A204.1 (cell line): ENCODE measurements around the gene SLC12A7.
"Not testable (repeated sequence)": the region's sequence is repeated elsewhere in the genome, so short reads cannot be mapped to it uniquely, and the experiment has no call there.

ENCODE experiments used
- FAIRE-seq: peaks from 2 replicates; lab custom pipeline; 2012; peaks lifted over from hg19 to GRCh38; lab: Jason Lieb, UNC

SLC12A7 gene

DNA sequence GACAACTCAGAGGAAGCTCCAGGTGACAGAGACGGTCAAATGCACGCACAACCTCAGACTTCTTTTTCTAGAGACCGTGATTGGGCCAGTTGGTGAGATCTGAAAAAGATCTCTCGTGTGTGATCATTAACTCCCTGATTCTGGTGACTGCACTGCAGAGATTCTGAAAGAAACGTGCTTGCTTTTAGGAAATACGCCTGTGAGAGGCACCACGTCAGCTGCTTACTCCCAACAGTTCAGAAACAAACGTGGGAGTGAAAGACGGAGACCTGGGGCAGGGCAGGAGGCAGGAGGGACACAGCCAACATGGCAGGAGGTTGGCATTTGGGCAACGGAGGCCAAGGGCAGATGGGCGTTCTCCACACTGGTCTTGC lies 15.9 kb downstream of the SLC12A7 start:
- FAIRE-seq = no peak

- no peak for FAIRE-seq
Observed at GRCh38 chr5:1095302-1095989, 16.4 kb downstream of the SLC12A7 start.

- FAIRE-seq = no peak
Observed at GRCh38 chr5:1094670-1095190, 17.1 kb downstream of the SLC12A7 start.

- FAIRE-seq = no peak
Observed at GRCh38 chr5:1093361-1093760, 18.5 kb downstream of the SLC12A7 start.

- FAIRE-seq = no peak
Observed at GRCh38 chr5:1092122-1092521, 19.7 kb downstream of the SLC12A7 start.

- no peak for FAIRE-seq
Observed at GRCh38 chr5:1091632-1092031, 20.2 kb downstream of the SLC12A7 start.

DNA sequence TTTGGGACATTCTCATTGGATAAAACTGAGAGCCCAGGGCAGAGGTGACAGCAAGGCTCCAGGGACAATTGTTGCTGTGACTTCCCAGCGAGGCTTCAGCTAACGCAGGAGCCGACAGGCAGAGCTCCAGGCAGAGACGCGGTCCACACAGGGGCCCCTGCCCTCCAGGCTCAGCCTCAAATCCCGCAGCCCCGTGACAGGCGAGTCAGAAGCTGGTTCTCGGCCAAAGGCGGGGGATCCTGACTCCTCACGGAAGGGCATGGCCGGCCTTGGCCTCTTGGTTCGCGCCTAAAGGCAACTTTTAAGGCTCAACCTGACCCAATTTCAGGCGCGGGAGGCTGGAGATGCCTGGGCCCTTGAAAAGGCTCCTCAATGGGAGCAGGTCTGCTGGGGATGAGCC lies 21.3 kb downstream of the SLC12A7 start:
- no peak for FAIRE-seq

DNA sequence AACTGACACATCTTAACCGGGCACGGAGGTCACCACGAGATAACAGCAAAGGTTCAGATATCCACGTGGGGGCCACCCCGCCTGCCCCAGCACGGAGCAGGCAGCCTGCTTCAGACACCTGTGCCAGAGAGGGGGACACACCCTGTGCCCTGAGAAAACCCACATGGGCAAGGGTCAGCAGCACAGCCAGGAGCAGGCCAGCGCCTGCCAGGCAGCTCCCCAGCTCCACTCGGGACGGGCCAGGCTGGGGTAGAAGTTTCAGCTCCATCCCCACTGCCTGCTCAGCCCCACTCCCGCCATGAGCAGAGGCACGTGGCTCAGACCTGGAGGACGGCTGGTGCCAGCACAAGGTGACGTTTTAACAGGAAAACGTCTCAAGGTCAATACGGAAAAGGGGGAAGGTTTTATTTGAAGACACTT lies 22.2 kb downstream of the SLC12A7 start:
- no peak for FAIRE-seq

DNA sequence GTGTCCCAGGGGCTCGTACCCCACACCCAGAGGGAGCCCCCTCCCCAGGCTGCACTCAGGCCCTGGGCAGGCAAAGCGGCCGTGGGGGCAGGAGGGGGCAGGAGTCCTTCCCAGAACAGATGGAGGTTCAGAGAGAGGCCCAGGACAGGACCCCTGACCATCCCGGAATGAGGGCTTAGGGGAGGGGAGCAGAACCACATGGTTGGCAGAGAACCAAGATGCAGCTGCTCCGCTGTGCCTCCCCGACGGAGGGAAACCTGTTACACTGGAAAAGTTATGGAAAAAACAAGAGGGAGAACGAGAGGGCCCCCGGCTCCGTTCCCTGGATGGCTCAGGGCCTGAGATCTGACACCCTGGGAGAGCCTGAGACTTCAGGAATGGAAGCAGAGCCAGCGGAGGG lies 22.7 kb downstream of the SLC12A7 start:
- no peak for FAIRE-seq

GRCh38 chr5:1088726-1089125 lies 23.1 kb downstream of the SLC12A7 start:
- no peak for FAIRE-seq

DNA sequence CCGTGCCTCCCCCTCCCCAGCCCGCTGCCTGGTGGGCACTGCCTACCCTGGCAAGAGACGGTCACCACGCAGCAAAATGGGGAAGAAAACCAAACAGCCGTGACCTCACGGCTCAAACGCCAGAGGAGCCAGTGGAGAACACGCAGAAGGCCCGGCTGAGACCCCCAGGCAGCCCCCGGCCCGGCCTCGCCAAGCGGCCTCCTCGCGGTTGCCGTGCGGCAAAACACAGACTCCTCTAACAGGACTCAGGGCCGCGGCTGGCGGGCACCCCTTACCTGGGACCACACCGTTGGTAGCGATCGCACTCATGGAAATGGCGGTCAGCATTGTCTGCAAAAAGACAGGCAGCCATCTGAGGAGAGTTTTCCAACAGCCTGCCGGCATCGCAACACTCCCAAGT lies 23.8 kb downstream of the SLC12A7 start:
- no peak for FAIRE-seq

- no peak for FAIRE-seq
Observed at GRCh38 chr5:1087428-1087827, 24.4 kb downstream of the SLC12A7 start.

- no peak for FAIRE-seq
Observed at GRCh38 chr5:1086871-1087270, 25.0 kb downstream of the SLC12A7 start.

- no peak for FAIRE-seq
Observed at GRCh38 chr5:1086137-1086536, 25.7 kb downstream of the SLC12A7 start.

DNA sequence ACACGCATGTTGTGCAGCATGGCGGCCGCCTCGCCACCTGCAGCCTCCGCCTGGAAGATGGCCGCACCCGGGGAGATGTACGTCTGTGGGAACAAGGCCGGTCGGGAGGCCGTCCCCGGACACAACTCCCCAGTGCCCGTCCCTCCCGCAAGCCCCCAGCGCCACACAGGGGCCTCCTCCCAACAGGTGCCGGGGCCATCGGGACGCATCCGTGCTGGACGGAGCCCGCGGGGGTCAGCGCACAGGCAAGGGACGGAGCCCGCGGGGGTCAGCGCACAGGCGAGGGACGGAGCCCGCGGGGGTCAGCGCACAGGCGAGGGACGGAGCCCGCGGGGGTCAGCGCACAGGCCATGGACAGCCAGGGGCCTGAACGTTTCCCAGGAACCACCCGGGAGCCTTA lies 26.5 kb downstream of the SLC12A7 start:
- FAIRE-seq = no peak

DNA sequence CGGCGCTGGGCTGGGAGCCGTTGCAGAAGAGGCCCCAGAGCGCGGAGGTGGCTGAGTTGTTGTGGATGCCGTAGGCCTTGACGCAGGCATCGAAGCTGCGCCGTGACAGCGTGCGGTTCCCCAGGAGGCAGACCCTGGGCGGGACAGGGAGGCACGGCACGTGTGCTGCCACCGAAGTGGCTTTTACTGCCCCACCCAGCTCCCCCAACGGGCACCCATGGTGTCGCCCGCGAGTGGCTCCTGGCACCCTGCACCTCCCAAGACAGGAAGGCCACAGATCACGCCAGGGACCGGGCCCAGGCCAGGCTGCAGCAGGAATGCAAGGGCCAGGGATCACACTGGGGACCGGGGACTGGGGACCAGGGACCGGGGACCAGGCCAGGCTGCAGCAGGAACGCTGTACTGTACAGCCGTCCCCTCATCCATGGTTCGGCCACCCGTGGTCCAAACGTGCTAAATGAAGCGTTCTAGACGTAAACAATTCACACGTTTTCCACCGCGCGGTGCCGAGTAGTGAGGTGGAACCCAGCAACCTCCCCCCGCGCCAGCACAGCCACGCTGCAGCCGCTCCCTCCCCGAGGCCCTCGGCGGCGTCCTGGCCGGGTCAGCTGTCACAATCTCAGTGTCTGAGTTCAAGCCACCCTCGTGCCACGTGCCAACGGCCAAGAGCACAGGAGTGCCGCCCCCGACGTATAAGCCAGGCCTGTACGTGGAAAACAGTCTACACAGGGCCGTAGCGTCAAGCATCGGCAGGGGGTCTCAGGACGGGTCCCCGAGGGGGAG lies 27.8 kb downstream of the SLC12A7 start:
- FAIRE-seq = no peak

GRCh38 chr5:1083026-1083425 lies 28.8 kb downstream of the SLC12A7 start:
- not testable (repeated sequence) for FAIRE-seq

GRCh38 chr5:1081519-1081918 lies 30.3 kb downstream of the SLC12A7 start:
- no peak for FAIRE-seq

- FAIRE-seq = no peak
Observed at GRCh38 chr5:1080432-1080831, 31.4 kb downstream of the SLC12A7 start.

DNA sequence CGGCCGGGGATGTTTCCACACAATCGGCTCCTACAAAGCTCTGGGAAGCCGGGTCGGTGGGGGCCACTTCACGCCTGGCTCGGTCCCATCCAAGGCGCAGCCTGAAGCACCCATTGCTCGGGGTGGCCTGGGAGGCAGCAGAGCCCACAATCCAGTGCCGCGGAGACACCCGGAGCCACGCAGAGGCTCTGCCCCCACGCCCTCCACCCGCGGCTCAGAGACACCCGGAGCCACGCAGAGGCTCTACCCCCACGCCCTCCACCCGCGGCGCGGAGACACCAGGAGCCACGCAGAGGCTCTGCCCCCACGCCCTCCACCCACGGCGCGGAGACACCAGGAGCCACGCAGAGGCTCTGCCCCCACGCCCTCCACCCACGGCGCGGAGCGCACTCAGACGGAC lies 31.9 kb downstream of the SLC12A7 start:
- FAIRE-seq = no peak

- no peak for FAIRE-seq
Observed at GRCh38 chr5:1079486-1079885, 32.4 kb downstream of the SLC12A7 start.

DNA sequence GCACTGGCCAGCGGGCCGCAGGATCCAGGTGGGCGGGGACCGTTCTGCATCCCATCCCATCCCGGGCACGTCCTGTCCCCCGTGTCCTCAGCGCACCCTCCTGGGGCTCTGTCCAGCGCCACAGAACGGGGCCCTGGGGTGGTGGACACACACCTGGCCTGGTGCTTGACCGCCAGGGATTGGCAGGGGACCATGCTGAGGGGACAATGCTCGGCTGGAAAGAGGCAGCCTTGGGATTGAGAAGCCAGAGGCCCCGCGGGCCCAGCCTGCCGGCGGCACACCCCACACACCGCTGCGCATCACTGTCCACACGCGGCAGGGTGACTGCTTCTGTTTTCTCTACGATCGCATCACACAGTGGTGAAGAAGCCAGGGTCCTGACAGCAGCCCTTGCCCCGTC lies 33.0 kb downstream of the SLC12A7 start:
- no peak for FAIRE-seq

DNA sequence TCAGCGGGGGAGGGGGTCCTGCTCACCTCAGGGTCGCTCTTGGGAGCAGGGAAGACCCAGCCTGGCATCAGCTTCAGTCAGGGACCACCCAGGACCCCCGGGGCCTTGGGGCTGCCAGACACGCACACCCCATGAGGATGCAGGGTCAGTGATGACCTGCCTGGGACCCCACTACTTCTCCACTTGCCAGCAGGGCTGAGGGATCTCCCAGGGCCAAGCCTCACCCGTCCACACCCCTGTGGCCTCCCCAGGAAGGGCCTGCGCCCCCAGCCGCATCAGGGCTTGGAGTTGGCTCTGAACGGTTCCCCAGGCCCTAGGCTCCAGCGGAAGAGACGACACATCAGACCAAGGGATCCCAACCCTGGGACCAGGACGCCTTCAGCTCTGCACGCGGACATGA lies 33.7 kb downstream of the SLC12A7 start:
- FAIRE-seq = no peak

GRCh38 chr5:1077491-1078020 lies 34.3 kb downstream of the SLC12A7 start:
- FAIRE-seq = no peak
